GM10266 (cell line): ENCODE results near the gene GFRA1.

Experiments
- DNase-seq: peaks from one replicate; pipeline ENCODE4 v3.0.0; 2012; ENCODE audit errors: extremely low spot score
- TF ChIP-seq, protein P1 (sequence below): IDR thresholded peaks from 2 replicates; pipeline ENCODE4 v1.5.1; 2012; ENCODE audit warnings: mild to moderate bottlenecking, low read depth; ENCODE audit not compliant: control insufficient read depth, insufficient read depth; ENCODE audit errors: missing control alignments

GFRA1 gene

DNA sequence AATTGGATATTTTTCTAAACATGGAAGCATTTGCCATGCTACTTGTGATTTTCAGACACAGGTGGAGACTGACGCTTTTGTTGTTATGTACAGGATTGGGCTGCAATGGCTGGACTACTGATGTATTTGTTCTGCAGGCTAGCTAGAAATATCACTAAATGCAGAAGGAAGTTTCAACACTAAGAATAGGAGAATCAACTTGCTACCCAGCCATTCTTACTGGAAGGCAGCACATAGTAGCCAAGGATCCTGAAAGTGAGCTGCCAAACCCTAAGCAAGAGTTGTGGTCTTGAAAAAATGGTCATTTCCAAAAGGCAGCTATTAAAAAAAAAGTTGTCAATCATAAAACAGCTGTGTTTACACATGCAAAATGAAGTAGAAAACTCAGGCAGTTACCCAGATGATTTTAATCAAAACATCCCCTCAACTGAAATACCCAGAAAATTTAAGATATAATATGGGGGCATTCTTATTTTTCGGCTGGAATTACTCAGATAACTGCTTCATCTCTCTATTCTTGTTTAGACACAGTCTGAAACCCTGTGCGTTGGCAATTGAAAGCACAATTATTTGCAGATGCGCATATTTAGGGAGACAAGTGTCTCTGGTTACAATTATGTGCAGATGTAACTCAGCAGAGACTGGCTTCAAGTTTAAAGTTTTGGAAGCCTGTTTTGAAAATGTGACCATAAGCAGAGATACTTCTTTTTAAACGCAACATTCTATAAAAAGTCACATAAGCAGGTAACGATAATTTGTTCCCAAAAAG, 31.2 kb downstream of the GFRA1 start:
- DNase-seq = no peak
- TF ChIP-seq, protein P1, sequence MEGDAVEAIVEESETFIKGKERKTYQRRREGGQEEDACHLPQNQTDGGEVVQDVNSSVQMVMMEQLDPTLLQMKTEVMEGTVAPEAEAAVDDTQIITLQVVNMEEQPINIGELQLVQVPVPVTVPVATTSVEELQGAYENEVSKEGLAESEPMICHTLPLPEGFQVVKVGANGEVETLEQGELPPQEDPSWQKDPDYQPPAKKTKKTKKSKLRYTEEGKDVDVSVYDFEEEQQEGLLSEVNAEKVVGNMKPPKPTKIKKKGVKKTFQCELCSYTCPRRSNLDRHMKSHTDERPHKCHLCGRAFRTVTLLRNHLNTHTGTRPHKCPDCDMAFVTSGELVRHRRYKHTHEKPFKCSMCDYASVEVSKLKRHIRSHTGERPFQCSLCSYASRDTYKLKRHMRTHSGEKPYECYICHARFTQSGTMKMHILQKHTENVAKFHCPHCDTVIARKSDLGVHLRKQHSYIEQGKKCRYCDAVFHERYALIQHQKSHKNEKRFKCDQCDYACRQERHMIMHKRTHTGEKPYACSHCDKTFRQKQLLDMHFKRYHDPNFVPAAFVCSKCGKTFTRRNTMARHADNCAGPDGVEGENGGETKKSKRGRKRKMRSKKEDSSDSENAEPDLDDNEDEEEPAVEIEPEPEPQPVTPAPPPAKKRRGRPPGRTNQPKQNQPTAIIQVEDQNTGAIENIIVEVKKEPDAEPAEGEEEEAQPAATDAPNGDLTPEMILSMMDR = no peak

DNA sequence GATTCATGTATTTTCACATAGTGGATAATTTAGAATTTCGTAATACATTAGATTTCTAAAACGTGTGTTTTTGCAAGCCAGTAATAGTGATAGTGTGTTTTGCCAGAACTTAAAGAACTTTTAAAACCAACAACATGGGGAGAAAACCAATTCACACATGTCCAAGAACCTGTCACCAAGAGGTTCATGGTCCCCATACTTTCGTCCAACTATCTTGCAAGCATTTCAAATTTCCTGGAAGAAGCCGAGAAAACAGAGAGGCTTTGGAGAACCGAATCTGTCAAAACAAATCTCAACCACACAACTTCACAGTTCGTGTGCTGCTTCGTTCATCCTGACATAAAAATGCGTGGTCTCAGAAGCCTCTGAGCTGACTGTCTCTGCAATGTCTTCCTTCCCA, 31.9 kb downstream of the GFRA1 start:
- no peak for DNase-seq
- TF ChIP-seq, protein P1 = no peak

DNA sequence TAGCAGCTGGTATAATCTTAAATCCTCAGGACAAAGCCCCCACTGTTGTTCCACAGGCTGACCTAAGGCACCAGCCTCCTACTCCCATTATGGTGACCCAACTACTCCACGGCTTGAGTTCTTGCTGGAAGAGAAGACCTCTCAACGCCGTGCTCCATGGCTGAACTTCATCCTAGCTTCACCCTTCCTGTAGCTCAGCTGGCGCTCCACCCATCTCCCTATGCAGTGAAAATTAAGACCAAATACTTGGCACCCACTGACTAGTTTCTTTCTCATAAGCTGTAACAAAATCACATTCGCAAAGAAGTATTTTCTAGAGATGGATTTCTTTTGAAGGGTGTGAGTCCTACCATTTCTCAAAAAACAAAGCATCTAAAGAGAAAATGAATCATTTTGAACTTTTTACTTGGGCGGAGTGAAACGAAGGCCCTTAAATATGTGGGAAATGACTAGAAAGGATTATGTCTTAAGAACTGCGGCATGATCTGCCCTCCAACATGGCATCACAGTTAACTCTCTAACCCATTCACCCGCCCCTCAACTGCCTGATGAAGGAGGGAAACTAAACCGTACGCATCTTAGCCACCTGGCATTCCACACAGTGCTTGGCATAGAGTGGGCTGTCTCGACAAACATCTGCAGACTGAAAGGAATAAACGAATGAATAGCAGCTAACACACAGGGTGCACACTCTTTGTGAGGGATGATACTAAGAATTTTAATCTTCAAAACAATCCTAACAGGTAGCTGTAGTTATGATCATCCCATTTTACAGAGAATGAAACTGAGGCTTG, 32.7 kb downstream of the GFRA1 start:
- no peak for DNase-seq
- TF ChIP-seq, protein P1 = no peak

DNA sequence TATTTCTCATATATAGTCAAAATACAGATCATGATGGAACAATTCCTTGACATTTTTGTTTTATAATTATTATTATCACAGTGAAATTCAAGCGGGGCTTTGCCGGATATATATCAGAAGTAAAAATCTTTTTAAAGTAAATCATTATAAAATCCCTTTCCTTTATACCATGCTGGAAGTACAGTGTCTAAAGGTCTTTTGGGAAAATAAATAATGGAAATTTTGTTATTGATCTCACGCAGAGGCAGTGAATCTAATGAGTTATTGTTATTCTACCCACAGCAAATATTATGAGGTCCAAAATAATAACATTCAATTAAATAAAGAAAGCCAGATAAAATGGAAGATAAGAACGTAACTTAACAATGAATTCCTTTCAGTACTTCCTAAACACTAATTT, 33.8 kb downstream of the GFRA1 start:
- TF ChIP-seq, protein P1 = no peak

DNA sequence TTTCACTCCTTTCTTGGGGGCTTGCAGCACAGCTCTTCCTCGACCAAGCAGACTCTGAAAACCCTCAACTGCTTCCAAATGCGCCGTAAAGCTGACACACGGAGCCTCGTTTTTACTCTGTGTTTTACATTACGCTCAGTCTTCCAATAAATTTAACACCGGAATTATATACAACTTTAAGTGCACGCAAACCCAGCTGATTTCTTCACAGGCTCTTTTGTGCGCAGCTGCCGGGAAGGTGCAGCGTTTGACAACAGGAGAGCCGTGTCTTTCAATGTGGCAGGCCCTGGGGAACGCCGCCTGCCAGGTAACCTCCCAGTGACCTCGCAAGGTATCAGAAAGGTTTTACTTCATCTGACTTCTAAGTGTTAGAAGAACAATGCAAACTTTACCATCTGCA, 35.0 kb downstream of the GFRA1 start:
- TF ChIP-seq, protein P1 = no peak
- DNase-seq = no peak

More for the DNA sequence above, 33.8 kb downstream of the GFRA1 start:
- no peak for DNase-seq

DNA sequence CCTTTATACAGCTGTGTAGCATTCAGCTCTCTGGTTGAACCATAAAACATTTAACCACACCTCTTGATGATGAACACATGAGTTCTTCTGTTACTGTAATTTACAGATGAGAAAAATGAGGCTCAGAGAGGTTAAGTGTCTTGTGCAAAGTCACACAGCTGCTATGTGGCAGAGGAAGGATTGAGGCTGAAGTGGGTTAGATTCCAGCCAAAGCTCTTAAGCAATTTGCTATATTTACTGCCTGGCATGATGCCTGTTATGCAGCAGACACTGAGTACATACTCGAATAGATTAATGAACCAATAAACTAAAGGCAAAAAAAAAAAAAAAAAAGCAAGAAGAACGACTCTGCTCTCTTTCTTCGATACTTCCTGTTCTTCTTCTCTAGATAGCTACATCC, 35.7 kb downstream of the GFRA1 start:
- DNase-seq = no peak
- TF ChIP-seq, protein P1 = no peak

DNA sequence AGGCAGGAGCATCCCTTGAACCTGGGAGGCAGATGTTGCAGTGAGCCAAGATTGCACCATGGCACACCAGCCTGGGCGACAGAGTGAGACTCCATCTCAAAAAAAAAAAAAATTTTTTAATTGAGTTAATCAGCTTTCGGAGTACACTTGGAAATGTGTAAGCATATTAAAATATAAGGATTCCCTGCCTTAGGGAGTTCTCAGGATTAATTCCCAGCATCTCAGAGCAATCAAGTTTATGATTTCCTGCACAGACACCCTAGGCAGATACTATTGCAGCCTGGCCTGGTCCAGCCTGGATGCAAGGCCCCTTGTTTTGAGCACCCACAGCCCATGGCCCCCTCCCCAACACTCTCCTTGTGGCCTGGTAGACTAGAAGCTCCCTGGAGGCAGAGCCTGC, 39.8 kb downstream of the GFRA1 start:
- TF ChIP-seq, protein P1 = no peak
- DNase-seq = no peak
